Cardiac muscle cell (in vitro differentiated cells and primary cell): ENCODE measurements around the gene MRI1. TPM values are rescaled to one million over a fixed set of nuclear protein-coding genes. Genes with fewer than 3 reads are reported as not detected.

Experiments
- DNase-seq, 2 donors: peaks; one replicate each; pipeline versions ENCODE4 v3.0.0 to v3.0.0-alpha.2; 2010 to 2017; ENCODE audit warnings: low read depth in 1 of 2, low spot score in 1 of 2
- H3K27ac ChIP-seq: fragments of 200-600 bp; sonication (generic); 2 replicates; pipeline ENCODE4 v1.5.1; 2016
- H3K27me3 ChIP-seq: fragments of 200-600 bp; sonication (generic); 2 replicates; pipeline ENCODE4 v1.6.0; 2016; ENCODE audit warnings: control low read depth
- H3K36me3 ChIP-seq: fragments of 200-600 bp; sonication (generic); 2 replicates; pipeline ENCODE4 v1.5.1; 2016; ENCODE audit warnings: control low read depth
- H3K4me1 ChIP-seq: fragments of 200-600 bp; sonication (generic); 2 replicates; pipeline ENCODE4 v1.8.1; 2017; ENCODE audit warnings: low read depth, mild to moderate bottlenecking, mixed run types
- H3K4me3 ChIP-seq: fragments of 200-600 bp; sonication (generic); 2 replicates; pipeline ENCODE4 v1.5.1; 2016; ENCODE audit warnings: mild to moderate bottlenecking
- H3K9me3 ChIP-seq: fragments of 200-600 bp; sonication (generic); 2 replicates; pipeline ENCODE4 v1.5.1; 2017; ENCODE audit warnings: low read depth, mild to moderate bottlenecking, control low read depth
- polyA plus RNA-seq: library from polyadenylated mRNA; unstranded; fragments of >200 nt; fragmentation: Nextera tagmentation; extraction: Ambion mirVana; gene quantifications from 2 replicates; pipeline ENCODE4 v1.2.1, GENCODE V29; 2016
- total RNA-seq: library from RNA; depleted of rRNA; stranded (reverse); fragments of >200 nt; gene quantifications from 2 replicates; pipeline ENCODE4 v1.2.3, GENCODE V29; 2016
- TF ChIP-seq, protein P1 (sequence below): IDR thresholded peaks from 2 replicates; pipeline ENCODE4 v1.5.1; 2012; ENCODE audit warnings: low read depth, mild to moderate bottlenecking, low read length

The MRI1 gene
- total and polyA plus RNA-seq, 2 experiments from 2014 or later, result 24.8 to 92.4 TPM

- no peaks in the 10 kb centered on the region for H3K4me1 ChIP-seq
- no peaks in the 10 kb centered on the region for H3K27me3 ChIP-seq
- H3K4me3 ChIP-seq, result no peak overlapping the region
- H3K27ac ChIP-seq, result no peak overlapping the region
- TF ChIP-seq, protein P1, sequence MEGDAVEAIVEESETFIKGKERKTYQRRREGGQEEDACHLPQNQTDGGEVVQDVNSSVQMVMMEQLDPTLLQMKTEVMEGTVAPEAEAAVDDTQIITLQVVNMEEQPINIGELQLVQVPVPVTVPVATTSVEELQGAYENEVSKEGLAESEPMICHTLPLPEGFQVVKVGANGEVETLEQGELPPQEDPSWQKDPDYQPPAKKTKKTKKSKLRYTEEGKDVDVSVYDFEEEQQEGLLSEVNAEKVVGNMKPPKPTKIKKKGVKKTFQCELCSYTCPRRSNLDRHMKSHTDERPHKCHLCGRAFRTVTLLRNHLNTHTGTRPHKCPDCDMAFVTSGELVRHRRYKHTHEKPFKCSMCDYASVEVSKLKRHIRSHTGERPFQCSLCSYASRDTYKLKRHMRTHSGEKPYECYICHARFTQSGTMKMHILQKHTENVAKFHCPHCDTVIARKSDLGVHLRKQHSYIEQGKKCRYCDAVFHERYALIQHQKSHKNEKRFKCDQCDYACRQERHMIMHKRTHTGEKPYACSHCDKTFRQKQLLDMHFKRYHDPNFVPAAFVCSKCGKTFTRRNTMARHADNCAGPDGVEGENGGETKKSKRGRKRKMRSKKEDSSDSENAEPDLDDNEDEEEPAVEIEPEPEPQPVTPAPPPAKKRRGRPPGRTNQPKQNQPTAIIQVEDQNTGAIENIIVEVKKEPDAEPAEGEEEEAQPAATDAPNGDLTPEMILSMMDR, result no peak
- no peaks in the 10 kb centered on the region for H3K36me3 ChIP-seq
- no peak for DNase-seq
- H3K9me3 ChIP-seq, result no peaks in the 10 kb centered on the region
These were observed 29.6 kb upstream of the MRI1 start for GRCh38 chr19:13734751-13735150.

DNA sequence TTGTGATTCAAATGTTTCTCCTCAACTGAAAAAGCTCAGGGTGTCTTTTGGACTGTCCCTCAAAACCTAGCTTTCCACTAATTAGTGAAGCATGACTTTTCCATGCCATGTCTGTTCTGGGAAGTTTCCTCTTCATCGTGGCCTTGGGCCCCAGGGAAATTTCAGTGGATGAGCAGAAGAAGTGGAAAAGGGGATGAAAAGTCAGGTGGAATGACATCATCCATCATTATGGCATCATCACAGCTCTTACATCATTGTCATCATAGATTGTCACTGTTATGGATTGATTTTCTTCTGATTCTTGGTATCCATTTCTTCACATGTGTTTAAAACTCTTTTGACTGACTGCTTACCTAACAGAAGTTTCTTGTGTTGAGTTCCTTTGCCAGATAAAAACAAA lies 26.2 kb upstream of the MRI1 start:
- Histone ChIP-seq H3K27ac (no peak overlapping the region), H3K9me3 (no peaks in the 10 kb centered on the region), H3K36me3 (no peaks in the 10 kb centered on the region), H3K4me1 (no peaks in the 10 kb centered on the region), H3K27me3 (no peaks in the 10 kb centered on the region), H3K4me3 (no peak overlapping the region)
- DNase-seq, result no peak
- TF ChIP-seq, protein P1, result no peak

DNA sequence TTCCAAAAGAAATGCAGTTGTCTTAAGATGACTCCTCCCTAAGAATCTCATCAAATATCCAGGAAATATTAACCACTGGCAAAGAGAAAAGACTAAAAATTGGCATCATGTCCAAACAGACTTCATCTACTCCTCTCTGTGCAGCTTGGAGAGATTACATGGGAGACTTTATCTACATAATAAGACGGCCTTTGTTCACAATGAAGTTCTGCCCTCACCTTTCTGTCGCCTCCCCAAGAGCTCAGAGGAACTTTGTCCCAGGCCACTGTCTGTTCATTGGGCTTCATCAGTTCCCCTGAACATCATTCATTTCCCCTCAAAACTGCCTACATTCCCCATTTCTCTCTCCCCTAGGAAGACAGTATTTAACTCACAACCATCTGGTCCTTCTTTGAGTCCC lies 22.4 kb upstream of the MRI1 start:
- no peaks in the 10 kb centered on the region for H3K4me1 ChIP-seq
- TF ChIP-seq, protein P1, result no peak
- H3K9me3 ChIP-seq, result no peaks in the 10 kb centered on the region

GRCh38 chr19:13742756-13743155 lies 21.6 kb upstream of the MRI1 start:
- H3K4me3 ChIP-seq, result no peak overlapping the region
- DNase-seq, result no peak
- TF ChIP-seq, protein P1, result no peak

More for the DNA sequence above, 22.4 kb upstream of the MRI1 start:
- Histone ChIP-seq H3K27ac (no peak overlapping the region), H3K4me3 (no peak overlapping the region), H3K27me3 (no peaks in the 10 kb centered on the region), H3K36me3 (no peaks in the 10 kb centered on the region)
- no peak for DNase-seq

GRCh38 chr19:13744174-13744573 lies 20.1 kb upstream of the MRI1 start:
- H3K4me1 ChIP-seq, result no peaks in the 10 kb centered on the region
- H3K27me3 ChIP-seq, result no peaks in the 10 kb centered on the region
- H3K4me3 ChIP-seq, result no peak overlapping the region
- no peak overlapping the region for H3K27ac ChIP-seq
- DNase-seq, result no peak
- no peaks in the 10 kb centered on the region for H3K36me3 ChIP-seq
- TF ChIP-seq, protein P1, result no peak
- H3K9me3 ChIP-seq, result no peaks in the 10 kb centered on the region

More at GRCh38 chr19:13742756-13743155, 21.6 kb upstream of the MRI1 start:
- no peak overlapping the region for H3K27ac ChIP-seq
- no peaks in the 10 kb centered on the region for H3K4me1 ChIP-seq
- H3K36me3 ChIP-seq, result no peaks in the 10 kb centered on the region
- H3K9me3 ChIP-seq, result no peaks in the 10 kb centered on the region
- no peaks in the 10 kb centered on the region for H3K27me3 ChIP-seq

GRCh38 chr19:13747098-13747453 lies 17.2 kb upstream of the MRI1 start:
- no peak for DNase-seq
- H3K27me3 ChIP-seq, result no peaks in the 10 kb centered on the region
- H3K27ac ChIP-seq, result no peak overlapping the region
- TF ChIP-seq, protein P1, result no peak
- no peaks in the 10 kb centered on the region for H3K9me3 ChIP-seq
- H3K4me3 ChIP-seq, result peak overlapping the region; percentile 92
- H3K4me1 ChIP-seq, result no peaks in the 10 kb centered on the region
- H3K36me3 ChIP-seq, result no peaks in the 10 kb centered on the region
